Adrenal gland (tissue), 12 donors: Measurements from ENCODE around the gene IFNL1. TPM values are rescaled to one million over a fixed set of nuclear protein-coding genes. Genes with fewer than 3 reads are reported as not detected.
"Not testable (repeated sequence)": the region's sequence is repeated elsewhere in the genome, so short reads cannot be mapped to it uniquely, and the experiment has no call there.

ENCODE experiments used
- DNase-seq, 7 donors: peaks; one replicate each; pipeline ENCODE4 v3.0.0-alpha.2; 2019 to 2020
- H3K27ac ChIP-seq, 5 donors: fragments of 200-600 bp; sonication (generic) in 4 of 5; 1 replicate in 3 of 5; 2 replicates in 2 of 5; pipeline versions ENCODE4 v1.5.1 to v1.8.0; 2016 to 2020; ENCODE audit warnings: mild to moderate bottlenecking in 1 of 5
- H3K27me3 ChIP-seq: fragments of 200-600 bp; 2 replicates; pipeline ENCODE4 v1.8.0; 2021
- H3K36me3 ChIP-seq, 2 donors: fragments of 200-600 bp; replicated peaks in 1 of 2; 1 replicate in 1 of 2; 2 replicates in 1 of 2; pipeline versions ENCODE4 v1.5.1 to v1.8.0; 2018 to 2022
- H3K4me1 ChIP-seq, 2 donors: fragments of 200-600 bp; replicated peaks in 1 of 2; 1 replicate in 1 of 2; 2 replicates in 1 of 2; pipeline versions ENCODE4 v1.5.1 to v1.8.0; 2018 to 2021
- H3K4me3 ChIP-seq, 4 donors: fragments of 200-600 bp; sonication (generic) in 3 of 4; one replicate each; pipeline ENCODE4 v1.5.1; 2016 to 2018
- H3K9me3 ChIP-seq, 3 donors: fragments of 200-600 bp; sonication (generic) in 1 of 3; replicated peaks in 1 of 3; 1 replicate in 2 of 3; 2 replicates in 1 of 3; pipeline versions ENCODE4 v1.5.1 to v1.8.0; 2016 to 2021
- CTCF ChIP-seq, 6 experiments: fragments of 450-650 bp in 4 of 6; fragments of 200-600 bp in 2 of 6; sonication (generic) in 1 of 6; IDR thresholded peaks; 1 replicate in 5 of 6; 2 replicates in 1 of 6; pipeline versions ENCODE4 v1.5.1 to v1.8.0; 2016 to 2021; ENCODE audit warnings: antibody characterized with exemption in 6 of 6, mild to moderate bottlenecking in 2 of 6, moderate library complexity in 1 of 6
- POLR2A ChIP-seq, 2 donors: fragments of 450-650 bp; IDR thresholded peaks; one replicate each; pipeline ENCODE4 v1.6.1; 2017; ENCODE audit warnings: antibody characterized with exemption in 2 of 2, mild to moderate bottlenecking in 2 of 2, moderate library complexity in 1 of 2
- WGBS, 4 donors: extraction: QIAGEN DNeasy Blood & Tissue Kit in 2 of 4; methylation state at CpG; one replicate each; pipeline versions ENCODE4 v1.1.5 to v1.1.7; 2013 to 2017; 5-methylcytosine and 5-hydroxymethylcytosine counted together
- intact Hi-C, 2 donors: fragments of 100-400 bp; cut with DNase I; formaldehyde crosslinking; loops; one replicate each; pipeline versions ENCODE4 v1.14.1 to v1.15.0; 2022 to 2023
- polyA plus RNA-seq, 3 donors: library from polyadenylated mRNA; stranded (reverse); fragments of 200-250 nt in 2 of 3; fragments of 350-450 nt in 1 of 3; fragmentation: Illumina TruSeq in 1 of 3; extraction: RNeasy Lipid Tissue Mini Kit (QIAGEN cat#74804) in 1 of 3; gene quantifications; one replicate each; pipeline ENCODE4 v1.2.3, GENCODE V29; 2013 to 2014
- total RNA-seq, 9 donors: library from RNA; depleted of rRNA in 4 of 9; stranded (reverse); fragments of >200 nt in 4 of 9; fragments of 120-200 nt in 1 of 9; fragmentation: NEBNext Ultra II Directional in 1 of 9; extraction: Animal tissue kit (Norgen Biotek cat#: 25700) in 1 of 9; gene quantifications; one replicate each; pipeline versions ENCODE4 v1.1.0 to v1.2.4, GENCODE V29; 2013 to 2023
- donor health status: healthy with polysubstance abuse.
- donor health status: Bipolar disorder and iron deficiency.
- donor health status: DM: yes; HTN: yes; CAD: no.
- donor health status: DM: no; HTN: no; CAD: no.
- donor health status: DM: no; HTN: no; CAD: no.
- donor health status: DM: yes; HTN: yes; CAD: no.

IFNL1 gene
- total and polyA plus RNA-seq, 12 donors: not detected

- Histone ChIP-seq H3K4me1 (peaks cover 0 to 4% of the 10 kb centered on the region in 2 donors), H3K27ac (no peak overlapping the region), H3K36me3 (no peaks in the 10 kb centered on the region), H3K9me3 (no peaks in the 10 kb centered on the region), H3K27me3 (peaks cover 20% of the 10 kb centered on the region), H3K4me3 (no peak overlapping the region)
- no peak for DNase-seq
- intact Hi-C loops: no loop called here
- TF ChIP-seq POLR2A (IDR thresholded peaks at IDR 0.05) (no peak), CTCF (IDR thresholded peaks at IDR 0.05) (no peak)
Observed at GRCh38 chr19:39306075-39306474, 9.9 kb downstream of the IFNL1 start.

- 14 to 45% (median 28%) methylated on average over 11 to 71 of the region's 71 CpGs for WGBS, 4 donors
- peak in 1 of 7 donors; percentile 35 for DNase-seq
- H3K27me3 ChIP-seq: peaks cover 20% of the 10 kb centered on the region
Observed at GRCh38 chr19:39307046-39307821, 11.0 kb downstream of the IFNL1 start.

GRCh38 chr19:39307822-39308530 is 11.8 kb downstream of the IFNL1 start:
- DNase-seq: no peak
- WGBS, 4 donors: 10 to 30% (median 23%) methylated on average over 4 to 82 of the region's 82 CpGs
- peaks cover 0 to 4% of the 10 kb centered on the region in 2 donors for H3K4me1 ChIP-seq
- H3K9me3 ChIP-seq: no peaks in the 10 kb centered on the region
- H3K27ac ChIP-seq: no peak overlapping the region
- no peak overlapping the region for H3K4me3 ChIP-seq
- no peaks in the 10 kb centered on the region for H3K36me3 ChIP-seq
- TF ChIP-seq CTCF (IDR thresholded peaks at IDR 0.05): no peak
- TF ChIP-seq POLR2A (IDR thresholded peaks at IDR 0.05): no peak
- H3K27me3 ChIP-seq: peaks cover 20% of the 10 kb centered on the region
- intact Hi-C loops: no loop called here

More at GRCh38 chr19:39307046-39307821, 11.0 kb downstream of the IFNL1 start:
- Histone ChIP-seq H3K27ac (no peak overlapping the region), H3K4me3 (peak overlapping the region in 1 of 4 donors; percentile 29), H3K36me3 (no peaks in the 10 kb centered on the region), H3K4me1 (peaks cover 0 to 4% of the 10 kb centered on the region in 2 donors), H3K9me3 (no peaks in the 10 kb centered on the region)
- TF ChIP-seq POLR2A (IDR thresholded peaks at IDR 0.05): no peak
- intact Hi-C loops: no loop called here

GRCh38 chr19:39308531-39309304 is 12.5 kb downstream of the IFNL1 start:
- H3K36me3 ChIP-seq: no peaks in the 10 kb centered on the region
- 45 to 55% (median 49%) methylated on average over 15 to 18 of the region's 18 CpGs for whole genome bisulfite sequencing, 4 donors
- no peak for TF ChIP-seq POLR2A (IDR thresholded peaks at IDR 0.05)
- no peak for TF ChIP-seq CTCF (IDR thresholded peaks at IDR 0.05)
- H3K27ac ChIP-seq: no peak overlapping the region
- peak in 1 of 7 donors; percentile 13 for DNase-seq
- intact Hi-C loops: no loop called here
- peaks cover 20% of the 10 kb centered on the region for H3K27me3 ChIP-seq
- peaks cover 0 to 4% of the 10 kb centered on the region in 2 donors for H3K4me1 ChIP-seq
- H3K4me3 ChIP-seq: no peak overlapping the region
- H3K9me3 ChIP-seq: no peaks in the 10 kb centered on the region

- H3K9me3 ChIP-seq, H3K27ac ChIP-seq, intact Hi-C loops, DNase-seq, H3K36me3 ChIP-seq, H3K4me1 ChIP-seq, H3K4me3 ChIP-seq: not testable (repeated sequence)
- peaks cover 20% of the 10 kb centered on the region for H3K27me3 ChIP-seq
- WGBS, 4 donors: 96 to 97% (median 96%) methylated on average over 7 of the region's 7 CpGs
Observed at GRCh38 chr19:39309305-39309670, 13.1 kb downstream of the IFNL1 start.
